SK-N-SH treated with all-trans-retinoic acid at 6 μM for 48 hours (cell line): ENCODE results near the gene C10orf143.

ENCODE experiments used
- ATAC-seq: fragments of 200-7000 bp; cut with Tn5 transposase; 3 replicates; pipeline ENCODE4 v1.9.1; 2020; ENCODE audit warnings: mild to moderate bottlenecking, moderate library complexity
- ARNTL ChIP-seq: fragments of 450-650 bp; formaldehyde crosslinking; IDR thresholded peaks from 2 replicates; pipeline ENCODE4 v1.5.0; 2020; ENCODE audit warnings: low read depth, mild to moderate bottlenecking, moderate library complexity, borderline replicate concordance
- BACH2 ChIP-seq: fragments of 250-450 bp; sonication (Bioruptor Pico); IDR thresholded peaks from 2 replicates; pipeline ENCODE4 v1.9.0; 2021; ENCODE audit warnings: mild to moderate bottlenecking, borderline replicate concordance
- CSDC2 ChIP-seq: fragments of 250-450 bp; sonication (Bioruptor Pico); IDR thresholded peaks from 2 replicates; pipeline ENCODE4 v1.5.0; 2020; ENCODE audit warnings: mild to moderate bottlenecking, moderate library complexity
- GLIS3 ChIP-seq: fragments of 250-450 bp; sonication (Bioruptor Pico); IDR thresholded peaks from 2 replicates; pipeline ENCODE4 v1.5.0; 2020; ENCODE audit warnings: mild to moderate bottlenecking, moderate library complexity
- PATZ1 ChIP-seq: fragments of 250-450 bp; sonication (Bioruptor Pico); IDR thresholded peaks from 2 replicates; pipeline ENCODE4 v1.8.0; 2020; ENCODE audit warnings: mild to moderate bottlenecking, moderate library complexity, borderline replicate concordance
- POU6F1 ChIP-seq: fragments of 250-450 bp; sonication (Bioruptor Pico); IDR thresholded peaks from 2 replicates; pipeline ENCODE4 v1.8.0; 2021; ENCODE audit warnings: low read depth, mild to moderate bottlenecking, moderate library complexity, borderline replicate concordance
- PPARA ChIP-seq: fragments of 250-450 bp; sonication (Bioruptor Pico); IDR thresholded peaks from 2 replicates; pipeline ENCODE4 v1.5.0; 2020; ENCODE audit warnings: mild to moderate bottlenecking, borderline replicate concordance
- RARB ChIP-seq: fragments of 250-450 bp; sonication (Bioruptor Pico); IDR thresholded peaks from 2 replicates; pipeline ENCODE4 v1.8.0; 2021; ENCODE audit warnings: mild to moderate bottlenecking, moderate library complexity
- TCF4 ChIP-seq: fragments of 250-450 bp; sonication (Bioruptor Pico); IDR thresholded peaks from 2 replicates; pipeline ENCODE4 v1.8.0; 2021; ENCODE audit warnings: mild to moderate bottlenecking, moderate library complexity, borderline replicate concordance
- TOX ChIP-seq: fragments of 250-450 bp; sonication (Bioruptor Pico); IDR thresholded peaks from 2 replicates; pipeline ENCODE4 v1.8.0; 2021; ENCODE audit warnings: mild to moderate bottlenecking, moderate library complexity, borderline replicate concordance
- ZC3H10 ChIP-seq: fragments of 250-450 bp; sonication (Bioruptor Pico); IDR thresholded peaks from 2 replicates; pipeline ENCODE4 v1.5.1; 2021; ENCODE audit warnings: mild to moderate bottlenecking, moderate library complexity
- ZFP30 ChIP-seq: fragments of 450-650 bp; formaldehyde crosslinking; IDR thresholded peaks from 2 replicates; pipeline ENCODE4 v1.5.0; 2022; ENCODE audit warnings: mild to moderate bottlenecking, moderate library complexity
- TF ChIP-seq, protein P1 (sequence below): fragments of 250-450 bp; sonication (Bioruptor Pico); IDR thresholded peaks from 2 replicates; pipeline ENCODE4 v1.5.1; 2020; ENCODE audit warnings: low read depth, mild to moderate bottlenecking, moderate library complexity
- TF ChIP-seq, protein P2 (sequence below): fragments of 250-450 bp; sonication (Bioruptor Pico); IDR thresholded peaks from 2 replicates; pipeline ENCODE4 v1.5.0; 2020; ENCODE audit warnings: mild to moderate bottlenecking, moderate library complexity
- TF ChIP-seq, protein P3 (sequence below): fragments of 250-450 bp; sonication (Bioruptor Pico); IDR thresholded peaks from 2 replicates; pipeline ENCODE4 v1.5.1; 2021; ENCODE audit warnings: mild to moderate bottlenecking, moderate library complexity

C10orf143 gene

DNA sequence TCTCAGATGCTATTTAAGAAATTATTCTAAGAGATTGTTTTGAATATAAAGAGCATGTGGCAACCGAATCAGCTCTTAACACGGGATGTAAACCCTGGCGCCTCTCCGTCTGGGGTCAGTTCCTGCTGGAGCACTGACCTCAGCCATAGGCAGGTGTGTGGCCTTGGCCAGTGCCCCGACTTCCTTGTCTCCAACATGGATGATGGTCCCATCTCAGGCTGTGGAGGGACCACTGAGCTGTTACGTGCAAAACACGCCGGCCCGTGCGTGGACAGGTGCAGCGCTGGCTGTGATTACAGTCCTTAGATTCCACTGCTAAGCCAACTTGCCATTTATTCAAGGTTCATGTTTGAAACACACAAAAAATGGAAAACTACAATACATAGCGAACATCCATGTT, 59.9 kb downstream of the C10orf143 start:
- no peak for ATAC-seq
- TF ChIP-seq, protein P1, sequence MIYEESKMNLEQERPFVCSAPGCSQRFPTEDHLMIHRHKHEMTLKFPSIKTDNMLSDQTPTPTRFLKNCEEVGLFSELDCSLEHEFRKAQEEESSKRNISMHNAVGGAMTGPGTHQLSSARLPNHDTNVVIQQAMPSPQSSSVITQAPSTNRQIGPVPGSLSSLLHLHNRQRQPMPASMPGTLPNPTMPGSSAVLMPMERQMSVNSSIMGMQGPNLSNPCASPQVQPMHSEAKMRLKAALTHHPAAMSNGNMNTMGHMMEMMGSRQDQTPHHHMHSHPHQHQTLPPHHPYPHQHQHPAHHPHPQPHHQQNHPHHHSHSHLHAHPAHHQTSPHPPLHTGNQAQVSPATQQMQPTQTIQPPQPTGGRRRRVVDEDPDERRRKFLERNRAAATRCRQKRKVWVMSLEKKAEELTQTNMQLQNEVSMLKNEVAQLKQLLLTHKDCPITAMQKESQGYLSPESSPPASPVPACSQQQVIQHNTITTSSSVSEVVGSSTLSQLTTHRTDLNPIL (CRISPR knock-in tag) = no peak
- TF ChIP-seq BACH2 = no peak

DNA sequence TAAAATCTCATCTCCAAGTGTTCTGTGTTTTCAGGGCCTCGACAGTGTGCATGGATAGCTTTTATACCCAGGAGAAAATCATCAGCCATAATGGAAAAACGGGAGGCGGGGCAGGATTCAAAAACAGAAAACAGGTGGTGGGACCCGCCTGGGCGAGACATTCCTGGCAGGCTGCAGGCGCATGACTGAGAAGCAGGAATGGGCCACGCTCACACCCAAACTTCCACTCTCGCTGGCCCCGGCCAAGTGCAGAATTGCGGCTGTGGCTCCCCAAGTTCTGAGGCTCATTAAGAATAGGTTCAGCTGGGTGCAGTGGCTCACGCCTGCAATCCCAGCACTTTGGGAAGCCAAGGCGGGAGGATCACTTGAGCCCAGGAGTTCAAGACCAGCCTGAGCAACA, 60.6 kb downstream of the C10orf143 start:
- ATAC-seq = no peak
- TF ChIP-seq POU6F1 (no peak), PATZ1 (no peak), RARB (CRISPR knock-in tag) (no peak), BACH2 (no peak), ZFP30 (CRISPR knock-in tag) (no peak)
- TF ChIP-seq, protein P2, sequence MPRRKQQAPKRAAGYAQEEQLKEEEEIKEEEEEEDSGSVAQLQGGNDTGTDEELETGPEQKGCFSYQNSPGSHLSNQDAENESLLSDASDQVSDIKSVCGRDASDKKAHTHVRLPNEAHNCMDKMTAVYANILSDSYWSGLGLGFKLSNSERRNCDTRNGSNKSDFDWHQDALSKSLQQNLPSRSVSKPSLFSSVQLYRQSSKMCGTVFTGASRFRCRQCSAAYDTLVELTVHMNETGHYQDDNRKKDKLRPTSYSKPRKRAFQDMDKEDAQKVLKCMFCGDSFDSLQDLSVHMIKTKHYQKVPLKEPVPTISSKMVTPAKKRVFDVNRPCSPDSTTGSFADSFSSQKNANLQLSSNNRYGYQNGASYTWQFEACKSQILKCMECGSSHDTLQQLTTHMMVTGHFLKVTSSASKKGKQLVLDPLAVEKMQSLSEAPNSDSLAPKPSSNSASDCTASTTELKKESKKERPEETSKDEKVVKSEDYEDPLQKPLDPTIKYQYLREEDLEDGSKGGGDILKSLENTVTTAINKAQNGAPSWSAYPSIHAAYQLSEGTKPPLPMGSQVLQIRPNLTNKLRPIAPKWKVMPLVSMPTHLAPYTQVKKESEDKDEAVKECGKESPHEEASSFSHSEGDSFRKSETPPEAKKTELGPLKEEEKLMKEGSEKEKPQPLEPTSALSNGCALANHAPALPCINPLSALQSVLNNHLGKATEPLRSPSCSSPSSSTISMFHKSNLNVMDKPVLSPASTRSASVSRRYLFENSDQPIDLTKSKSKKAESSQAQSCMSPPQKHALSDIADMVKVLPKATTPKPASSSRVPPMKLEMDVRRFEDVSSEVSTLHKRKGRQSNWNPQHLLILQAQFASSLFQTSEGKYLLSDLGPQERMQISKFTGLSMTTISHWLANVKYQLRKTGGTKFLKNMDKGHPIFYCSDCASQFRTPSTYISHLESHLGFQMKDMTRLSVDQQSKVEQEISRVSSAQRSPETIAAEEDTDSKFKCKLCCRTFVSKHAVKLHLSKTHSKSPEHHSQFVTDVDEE = no peak
- TF ChIP-seq, all 23 proteins: peak for 0

- TF ChIP-seq PATZ1 = no peak
- no peak for TF ChIP-seq TCF4 (CRISPR knock-in tag)
- no peak for TF ChIP-seq BACH2
- TF ChIP-seq, protein P2 = no peak
- no peak for TF ChIP-seq ARNTL (CRISPR knock-in tag)
- TF ChIP-seq TOX (CRISPR knock-in tag) = no peak
- no peak for TF ChIP-seq GLIS3
- no peak for TF ChIP-seq ZFP30 (CRISPR knock-in tag)
- TF ChIP-seq CSDC2 (CRISPR knock-in tag) = no peak
- no peak for TF ChIP-seq ZC3H10 (CRISPR knock-in tag)
- no peak for TF ChIP-seq PPARA
- TF ChIP-seq, protein P1 (CRISPR knock-in tag) = no peak
- TF ChIP-seq, protein P3, sequence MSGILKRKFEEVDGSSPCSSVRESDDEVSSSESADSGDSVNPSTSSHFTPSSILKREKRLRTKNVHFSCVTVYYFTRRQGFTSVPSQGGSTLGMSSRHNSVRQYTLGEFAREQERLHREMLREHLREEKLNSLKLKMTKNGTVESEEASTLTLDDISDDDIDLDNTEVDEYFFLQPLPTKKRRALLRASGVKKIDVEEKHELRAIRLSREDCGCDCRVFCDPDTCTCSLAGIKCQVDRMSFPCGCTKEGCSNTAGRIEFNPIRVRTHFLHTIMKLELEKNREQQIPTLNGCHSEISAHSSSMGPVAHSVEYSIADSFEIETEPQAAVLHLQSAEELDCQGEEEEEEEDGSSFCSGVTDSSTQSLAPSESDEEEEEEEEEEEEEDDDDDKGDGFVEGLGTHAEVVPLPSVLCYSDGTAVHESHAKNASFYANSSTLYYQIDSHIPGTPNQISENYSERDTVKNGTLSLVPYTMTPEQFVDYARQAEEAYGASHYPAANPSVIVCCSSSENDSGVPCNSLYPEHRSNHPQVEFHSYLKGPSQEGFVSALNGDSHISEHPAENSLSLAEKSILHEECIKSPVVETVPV (CRISPR knock-in tag) = no peak
- ATAC-seq = no peak
These were observed 61.4 kb downstream of the C10orf143 start for GRCh38 chr10:130049244-130049643.
